PC-3 (cell line): ENCODE measurements around the gene GCAT.

Source experiments
- EZH2 ChIP-seq: fragments of 300-600 bp; sonication (generic); IDR thresholded peaks from one replicate; pipeline ENCODE4 v1.6.1; 2017; ENCODE audit warnings: antibody characterized with exemption, mild to moderate bottlenecking, low read length; ENCODE audit not compliant: unreplicated experiment
- TF ChIP-seq, protein P1 (sequence below): fragments of 300-600 bp; sonication (generic); conservative IDR thresholded peaks from 2 replicates; pipeline ENCODE4 v1.5.1; 2017; ENCODE audit warnings: antibody characterized with exemption, low read depth, mild to moderate bottlenecking, low read length

DNA sequence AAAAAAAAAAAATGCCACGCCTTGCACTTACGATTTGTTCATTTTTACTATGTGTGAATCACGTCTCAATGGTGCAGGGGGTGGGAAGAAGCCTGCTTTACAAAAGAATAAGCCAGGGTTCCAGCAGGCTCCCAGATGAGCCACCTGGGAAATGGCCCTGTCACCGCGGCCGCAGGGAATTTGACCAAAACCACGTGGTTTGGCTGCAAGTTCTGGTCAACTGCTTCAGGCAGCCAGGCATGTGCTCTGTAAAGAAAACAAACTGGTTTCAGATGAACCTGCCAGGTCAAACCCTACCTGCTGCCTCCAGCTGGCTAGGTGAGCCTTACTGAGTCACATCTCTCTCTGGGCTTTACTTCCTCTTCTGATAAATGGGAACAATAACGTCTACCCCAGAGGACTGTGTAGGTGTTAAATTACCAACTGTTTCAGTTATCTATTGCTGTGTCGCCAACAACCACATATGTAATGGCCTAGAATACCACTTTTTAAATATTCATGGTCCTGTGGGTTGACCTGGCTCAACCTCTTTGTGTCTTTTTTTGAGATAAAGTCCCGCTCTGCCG, 30.5 kb upstream of the GCAT start:
- TF ChIP-seq, protein P1, sequence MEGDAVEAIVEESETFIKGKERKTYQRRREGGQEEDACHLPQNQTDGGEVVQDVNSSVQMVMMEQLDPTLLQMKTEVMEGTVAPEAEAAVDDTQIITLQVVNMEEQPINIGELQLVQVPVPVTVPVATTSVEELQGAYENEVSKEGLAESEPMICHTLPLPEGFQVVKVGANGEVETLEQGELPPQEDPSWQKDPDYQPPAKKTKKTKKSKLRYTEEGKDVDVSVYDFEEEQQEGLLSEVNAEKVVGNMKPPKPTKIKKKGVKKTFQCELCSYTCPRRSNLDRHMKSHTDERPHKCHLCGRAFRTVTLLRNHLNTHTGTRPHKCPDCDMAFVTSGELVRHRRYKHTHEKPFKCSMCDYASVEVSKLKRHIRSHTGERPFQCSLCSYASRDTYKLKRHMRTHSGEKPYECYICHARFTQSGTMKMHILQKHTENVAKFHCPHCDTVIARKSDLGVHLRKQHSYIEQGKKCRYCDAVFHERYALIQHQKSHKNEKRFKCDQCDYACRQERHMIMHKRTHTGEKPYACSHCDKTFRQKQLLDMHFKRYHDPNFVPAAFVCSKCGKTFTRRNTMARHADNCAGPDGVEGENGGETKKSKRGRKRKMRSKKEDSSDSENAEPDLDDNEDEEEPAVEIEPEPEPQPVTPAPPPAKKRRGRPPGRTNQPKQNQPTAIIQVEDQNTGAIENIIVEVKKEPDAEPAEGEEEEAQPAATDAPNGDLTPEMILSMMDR = no peak
- TF ChIP-seq EZH2 = no peak
